Fibroblast of pulmonary artery (primary cell): ENCODE results near the gene ARHGAP32.

Source experiments
- DNase-seq: peaks from one replicate; pipeline ENCODE4 v3.0.0-alpha.2; 2010; ENCODE audit warnings: low read depth
- H3K4me3 ChIP-seq: replicated peaks from 2 replicates; pipeline ENCODE4 v1.5.1; 2011; ENCODE audit warnings: low read depth, mild to moderate bottlenecking, control low read depth, low read length, moderate library complexity
- TF ChIP-seq, protein P1 (sequence below): IDR thresholded peaks from 2 replicates; pipeline ENCODE4 v1.5.1; 2011; ENCODE audit warnings: mild to moderate bottlenecking, control low read depth, low read length, inconsistent platforms; ENCODE audit errors: missing control alignments

Gene ARHGAP32

GRCh38 chr11:128949791-128950454 lies 242.2 kb downstream of the ARHGAP32 start:
- TF ChIP-seq, protein P1, sequence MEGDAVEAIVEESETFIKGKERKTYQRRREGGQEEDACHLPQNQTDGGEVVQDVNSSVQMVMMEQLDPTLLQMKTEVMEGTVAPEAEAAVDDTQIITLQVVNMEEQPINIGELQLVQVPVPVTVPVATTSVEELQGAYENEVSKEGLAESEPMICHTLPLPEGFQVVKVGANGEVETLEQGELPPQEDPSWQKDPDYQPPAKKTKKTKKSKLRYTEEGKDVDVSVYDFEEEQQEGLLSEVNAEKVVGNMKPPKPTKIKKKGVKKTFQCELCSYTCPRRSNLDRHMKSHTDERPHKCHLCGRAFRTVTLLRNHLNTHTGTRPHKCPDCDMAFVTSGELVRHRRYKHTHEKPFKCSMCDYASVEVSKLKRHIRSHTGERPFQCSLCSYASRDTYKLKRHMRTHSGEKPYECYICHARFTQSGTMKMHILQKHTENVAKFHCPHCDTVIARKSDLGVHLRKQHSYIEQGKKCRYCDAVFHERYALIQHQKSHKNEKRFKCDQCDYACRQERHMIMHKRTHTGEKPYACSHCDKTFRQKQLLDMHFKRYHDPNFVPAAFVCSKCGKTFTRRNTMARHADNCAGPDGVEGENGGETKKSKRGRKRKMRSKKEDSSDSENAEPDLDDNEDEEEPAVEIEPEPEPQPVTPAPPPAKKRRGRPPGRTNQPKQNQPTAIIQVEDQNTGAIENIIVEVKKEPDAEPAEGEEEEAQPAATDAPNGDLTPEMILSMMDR: no peak
- peak; percentile 18 for DNase-seq
- H3K4me3 ChIP-seq: no peak overlapping the region

DNA sequence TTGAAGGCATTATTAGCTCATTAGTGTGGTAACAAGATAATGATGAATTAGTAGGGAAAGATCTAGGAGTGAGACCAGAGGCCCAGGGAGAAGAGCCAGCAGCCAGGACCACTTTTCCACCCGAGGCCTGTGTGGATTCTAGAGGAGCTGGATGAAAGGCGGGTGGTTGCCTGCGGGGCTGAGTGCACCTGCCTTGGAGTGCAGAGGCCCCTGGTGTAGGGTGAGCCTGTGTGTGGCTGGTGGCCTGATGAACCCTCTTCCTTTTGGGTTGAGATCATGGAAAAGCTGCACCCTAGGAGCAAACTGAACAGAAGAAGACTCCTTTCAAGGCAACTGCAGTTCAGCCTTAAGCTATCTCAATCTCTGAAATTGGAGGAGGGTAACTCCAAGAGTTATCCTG lies 243.5 kb downstream of the ARHGAP32 start:
- TF ChIP-seq, protein P1: no peak
- no peak for DNase-seq
- H3K4me3 ChIP-seq: no peak overlapping the region

DNA sequence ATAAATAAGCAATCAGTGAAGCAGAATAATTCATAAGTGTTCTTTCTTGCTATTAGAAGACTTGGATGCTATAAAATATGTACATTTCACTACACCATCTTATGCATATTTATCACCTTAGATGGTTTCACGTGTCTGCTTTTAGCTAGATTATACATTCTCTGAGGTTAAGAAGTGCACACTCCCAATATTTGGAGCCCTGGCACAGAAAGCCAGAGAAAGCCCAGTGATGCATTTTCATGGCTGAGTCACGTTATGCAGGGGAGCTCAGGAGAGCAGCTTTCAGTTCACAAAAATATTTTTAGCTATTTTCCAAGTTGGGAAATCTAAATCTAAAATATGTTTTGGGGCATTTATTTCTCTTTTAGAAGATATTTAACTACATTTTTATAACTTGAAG lies 244.4 kb downstream of the ARHGAP32 start:
- TF ChIP-seq, protein P1: no peak
- DNase-seq: no peak
- no peak overlapping the region for H3K4me3 ChIP-seq

- no peak for DNase-seq
- TF ChIP-seq, protein P1: no peak
- no peak overlapping the region for H3K4me3 ChIP-seq
Measured at GRCh38 chr11:128946648-128947047, 245.5 kb downstream of the ARHGAP32 start.

DNA sequence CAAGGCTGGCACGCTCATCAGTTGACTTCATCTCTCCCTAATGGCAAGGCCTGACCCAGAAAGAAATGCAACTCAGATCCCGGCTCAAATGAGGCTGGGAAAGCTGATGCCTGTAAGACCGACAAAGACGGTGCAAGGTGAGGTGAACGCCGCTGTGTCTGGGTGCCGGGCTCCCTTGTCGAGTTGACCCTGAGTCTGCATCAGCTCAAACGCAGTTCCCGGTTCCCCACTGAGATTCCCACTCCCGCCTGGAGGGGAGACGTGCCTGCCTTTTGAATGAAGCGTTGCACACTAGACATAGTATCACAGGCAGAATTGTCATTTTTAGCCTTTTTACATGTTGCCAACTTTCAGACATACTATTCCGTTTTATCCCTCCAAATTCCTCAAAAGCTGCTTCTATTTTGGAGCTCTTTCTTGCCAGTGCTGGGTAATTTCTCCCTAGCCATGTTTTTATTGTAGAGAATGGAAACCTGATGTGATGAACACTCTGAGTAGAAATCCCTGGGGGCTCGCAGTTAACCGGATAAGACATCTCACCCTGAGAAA lies 248.6 kb downstream of the ARHGAP32 start:
- no peak overlapping the region for H3K4me3 ChIP-seq
- TF ChIP-seq, protein P1: no peak
- DNase-seq: no peak

GRCh38 chr11:128942817-128943427 lies 249.2 kb downstream of the ARHGAP32 start, which contains the start of gene TP53AIP1:
TP53AIP1 (minus strand) TSS chr11:128942871; CDS start chr11:128937818, 5,053 bp downstream.
- no peak for DNase-seq
- H3K4me3 ChIP-seq: no peak within 1 kb of the TSS
- TF ChIP-seq, protein P1: no peak

DNA sequence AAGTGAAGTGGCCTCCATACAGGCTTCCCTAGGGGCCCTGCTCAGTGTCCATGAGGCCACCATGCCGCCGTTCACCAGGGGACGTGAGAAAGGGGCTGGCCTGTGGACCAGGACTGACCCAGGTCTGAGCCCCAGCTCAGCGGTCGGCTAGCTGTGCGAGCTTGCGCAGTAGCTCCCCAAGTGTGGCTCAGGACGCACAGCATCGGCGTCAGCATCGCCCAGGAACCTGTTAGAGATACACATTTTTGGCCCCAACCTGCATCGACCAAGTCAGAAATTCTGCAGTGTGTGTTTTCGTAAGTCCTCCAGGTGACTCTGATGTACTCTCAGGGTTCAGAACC lies 249.9 kb downstream of the ARHGAP32 start:
- DNase-seq: no peak
- TF ChIP-seq, protein P1: no peak
- no peak overlapping the region for H3K4me3 ChIP-seq
